Breast epithelium (tissue), 4 donors: ENCODE data around the gene CALU. TPM values are rescaled to one million over a fixed set of nuclear protein-coding genes. Genes with fewer than 3 reads are reported as not detected.

ENCODE experiments used
- DNase-seq, 2 donors: peaks; one replicate each; pipeline ENCODE4 v3.0.0-alpha.2; 2019; ENCODE audit warnings: low spot score in 2 of 2
- H3K27ac ChIP-seq, 2 donors: fragments of 200-600 bp; sonication (generic) in 1 of 2; one replicate each; pipeline ENCODE4 v1.5.1; 2016 to 2019; ENCODE audit warnings: mild to moderate bottlenecking in 1 of 2
- H3K27me3 ChIP-seq, 2 donors: fragments of 200-600 bp; sonication (generic) in 1 of 2; one replicate each; pipeline versions ENCODE4 v1.5.1 to v1.6.0; 2017 to 2019; ENCODE audit warnings: control low read depth in 1 of 2, mild to moderate bottlenecking in 1 of 2
- H3K36me3 ChIP-seq: fragments of 200-600 bp; one replicate; pipeline ENCODE4 v1.5.1; 2019
- H3K4me1 ChIP-seq, 2 donors: fragments of 200-600 bp; sonication (generic); one replicate each; pipeline ENCODE4 v1.5.1; 2016 to 2019; ENCODE audit warnings: control low read depth in 1 of 2
- H3K4me3 ChIP-seq, 3 donors: fragments of 200-600 bp; sonication (generic); 1 replicate in 2 of 3; 2 replicates in 1 of 3; pipeline ENCODE4 v1.5.1; 2016 to 2019; ENCODE audit warnings: mild to moderate bottlenecking in 3 of 3, moderate library complexity in 2 of 3
- H3K9me3 ChIP-seq, 2 donors: fragments of 200-600 bp; sonication (generic) in 1 of 2; one replicate each; pipeline ENCODE4 v1.5.1; 2016 to 2019; ENCODE audit warnings: control low read depth in 1 of 2
- POLR2A ChIP-seq: fragments of 450-650 bp; IDR thresholded peaks from one replicate; pipeline ENCODE4 v1.6.1; 2016; ENCODE audit warnings: antibody characterized with exemption, mild to moderate bottlenecking, moderate library complexity
- POLR2AphosphoS5 ChIP-seq, 3 donors: sonication (generic); formaldehyde crosslinking; IDR thresholded peaks; one replicate each; pipeline ENCODE4 v1.6.1; 2017; ENCODE audit warnings: antibody characterized with exemption in 3 of 3
- intact Hi-C: fragments of 100-400 bp; cut with DNase I; formaldehyde crosslinking; loops from one replicate; pipeline ENCODE4 v1.15.1; 2023; ENCODE audit warnings: low total_unique reads
- total RNA-seq, 3 donors: library from RNA; depleted of rRNA; stranded (reverse); fragments of >200 nt; gene quantifications; one replicate each; pipeline ENCODE4 v1.1.0, GENCODE V29; 2016
- TF ChIP-seq, protein P1 (sequence below), 3 donors: fragments of 450-650 bp; IDR thresholded peaks; one replicate each; pipeline ENCODE4 v1.5.1; 2016 to 2017; ENCODE audit warnings: antibody characterized with exemption in 3 of 3, mild to moderate bottlenecking in 3 of 3, moderate library complexity in 3 of 3

The CALU gene
- total RNA-seq, 3 donors from 2014 or later, result 79.3 to 124 (median 104) TPM

DNA sequence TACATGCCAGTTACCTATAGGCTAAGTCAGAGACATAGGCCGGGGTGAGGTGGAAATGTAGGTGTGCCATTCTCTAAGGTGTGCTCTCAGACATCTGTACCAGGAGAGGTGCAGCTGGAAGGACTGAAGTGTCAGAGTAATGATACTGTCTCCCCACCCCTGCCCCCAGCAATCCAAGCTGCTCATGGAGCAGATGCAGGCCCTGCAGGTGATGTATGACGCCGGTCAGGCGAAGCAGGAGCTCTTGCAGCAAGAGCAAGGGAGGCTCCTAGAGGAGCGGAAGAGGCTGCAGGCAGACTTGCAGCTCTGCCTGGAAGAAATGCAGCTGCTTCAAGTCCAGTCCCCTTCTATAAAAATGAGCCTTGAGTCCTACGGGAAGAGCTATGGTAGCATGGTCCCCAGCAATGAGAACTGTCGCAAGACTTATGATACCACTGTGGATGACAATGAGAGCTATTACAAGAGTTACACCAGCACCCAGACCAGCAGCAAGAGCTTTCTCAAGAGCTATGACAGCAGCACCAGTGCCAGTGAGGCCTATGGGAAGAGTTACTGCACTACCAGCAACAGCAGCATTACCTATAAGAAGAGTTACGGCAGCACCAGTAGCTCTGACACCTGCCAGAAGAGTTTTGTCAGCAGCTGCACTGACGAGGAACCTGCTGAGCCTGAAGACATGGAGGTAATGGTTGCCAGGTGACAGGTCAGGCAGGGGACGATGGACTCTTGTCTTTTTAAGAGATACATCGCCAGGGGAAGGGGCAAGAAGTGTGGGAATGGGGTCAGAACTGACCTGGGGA, 72.7 kb downstream of the CALU start:
- TF ChIP-seq POLR2AphosphoS5 (IDR thresholded peaks at IDR 0.05) (no peak), POLR2A (no peak)
- TF ChIP-seq, protein P1, sequence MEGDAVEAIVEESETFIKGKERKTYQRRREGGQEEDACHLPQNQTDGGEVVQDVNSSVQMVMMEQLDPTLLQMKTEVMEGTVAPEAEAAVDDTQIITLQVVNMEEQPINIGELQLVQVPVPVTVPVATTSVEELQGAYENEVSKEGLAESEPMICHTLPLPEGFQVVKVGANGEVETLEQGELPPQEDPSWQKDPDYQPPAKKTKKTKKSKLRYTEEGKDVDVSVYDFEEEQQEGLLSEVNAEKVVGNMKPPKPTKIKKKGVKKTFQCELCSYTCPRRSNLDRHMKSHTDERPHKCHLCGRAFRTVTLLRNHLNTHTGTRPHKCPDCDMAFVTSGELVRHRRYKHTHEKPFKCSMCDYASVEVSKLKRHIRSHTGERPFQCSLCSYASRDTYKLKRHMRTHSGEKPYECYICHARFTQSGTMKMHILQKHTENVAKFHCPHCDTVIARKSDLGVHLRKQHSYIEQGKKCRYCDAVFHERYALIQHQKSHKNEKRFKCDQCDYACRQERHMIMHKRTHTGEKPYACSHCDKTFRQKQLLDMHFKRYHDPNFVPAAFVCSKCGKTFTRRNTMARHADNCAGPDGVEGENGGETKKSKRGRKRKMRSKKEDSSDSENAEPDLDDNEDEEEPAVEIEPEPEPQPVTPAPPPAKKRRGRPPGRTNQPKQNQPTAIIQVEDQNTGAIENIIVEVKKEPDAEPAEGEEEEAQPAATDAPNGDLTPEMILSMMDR (IDR thresholded peaks at IDR 0.05), result no peak
- H3K27me3 ChIP-seq, result no peaks in the 10 kb centered on the region
- intact Hi-C loops, result no loop called here
- no peaks in the 10 kb centered on the region for H3K36me3 ChIP-seq
- no peaks in the 10 kb centered on the region for H3K4me1 ChIP-seq
- H3K4me3 ChIP-seq, result no peak overlapping the region
- H3K9me3 ChIP-seq, result no peaks in the 10 kb centered on the region
- DNase-seq, result no peak
- H3K27ac ChIP-seq, result no peak overlapping the region

DNA sequence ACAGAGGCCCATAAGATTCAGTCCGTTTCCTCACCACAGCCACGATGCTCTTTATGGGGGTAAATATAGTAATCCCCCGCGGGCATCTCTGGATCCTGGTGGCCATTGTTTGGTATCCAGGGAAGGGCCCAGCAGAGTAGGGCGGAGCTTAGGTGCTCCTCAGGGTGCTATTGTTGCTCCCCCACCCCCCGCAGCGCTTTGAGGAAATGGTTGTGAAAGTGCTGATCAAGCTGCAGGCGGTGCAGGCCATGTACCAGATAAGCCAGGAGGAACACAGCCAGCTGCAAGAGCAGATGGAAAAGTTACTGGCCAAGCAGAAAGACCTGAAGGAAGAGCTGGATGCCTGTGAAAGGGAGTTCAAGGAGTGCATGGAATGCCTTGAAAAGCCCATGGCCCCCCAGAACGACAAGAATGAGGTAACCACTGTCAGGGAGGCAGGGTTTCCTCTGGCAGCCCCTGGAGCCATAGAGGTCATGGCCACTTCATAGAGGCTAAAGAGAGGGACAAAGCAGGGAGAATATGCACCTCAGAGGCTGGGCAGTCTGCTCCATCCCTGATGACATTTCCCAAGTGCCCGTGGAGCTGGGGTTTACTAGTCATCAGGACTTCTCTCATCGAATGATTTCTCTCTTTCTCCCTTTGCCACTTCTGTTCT, 73.5 kb downstream of the CALU start:
- no peak for TF ChIP-seq POLR2AphosphoS5 (IDR thresholded peaks at IDR 0.05)
- TF ChIP-seq, protein P1 (IDR thresholded peaks at IDR 0.05), result no peak
- no peak for TF ChIP-seq POLR2A
- intact Hi-C loops, result no loop called here
- DNase-seq, result no peak

DNA sequence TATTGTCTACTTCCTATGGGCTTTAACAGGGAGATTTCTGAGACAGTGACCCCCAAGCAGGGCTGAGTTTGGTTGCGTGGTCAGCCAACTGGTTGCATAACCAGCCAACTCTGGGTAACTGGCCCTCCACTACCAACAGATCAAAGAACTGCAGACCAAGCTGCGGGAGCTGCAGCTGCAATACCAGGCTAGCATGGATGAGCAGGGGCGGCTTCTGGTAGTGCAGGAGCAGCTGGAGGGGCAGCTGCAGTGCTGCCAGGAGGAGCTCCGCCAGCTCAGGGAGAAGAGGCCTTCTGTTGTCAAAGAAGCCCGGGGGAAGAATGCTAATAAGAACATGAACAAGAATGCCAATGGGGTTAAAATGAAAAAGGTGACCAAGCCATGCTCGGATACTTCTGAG, 75.3 kb downstream of the CALU start:
- intact Hi-C loops, result no loop called here
- H3K27ac ChIP-seq, result no peak overlapping the region
- DNase-seq, result no peak
- H3K27me3 ChIP-seq, result no peaks in the 10 kb centered on the region
- no peak for TF ChIP-seq POLR2AphosphoS5 (IDR thresholded peaks at IDR 0.05)
- TF ChIP-seq POLR2A, result no peak
- TF ChIP-seq, protein P1 (IDR thresholded peaks at IDR 0.05), result no peak
- H3K4me1 ChIP-seq, result no peaks in the 10 kb centered on the region
- H3K36me3 ChIP-seq, result no peaks in the 10 kb centered on the region
- H3K4me3 ChIP-seq, result no peak overlapping the region
- H3K9me3 ChIP-seq, result no peaks in the 10 kb centered on the region

More for the DNA sequence above, 73.5 kb downstream of the CALU start:
- H3K27ac ChIP-seq, result no peak overlapping the region
- H3K27me3 ChIP-seq, result no peaks in the 10 kb centered on the region
- H3K36me3 ChIP-seq, result no peaks in the 10 kb centered on the region
- no peaks in the 10 kb centered on the region for H3K4me1 ChIP-seq
- H3K4me3 ChIP-seq, result no peak overlapping the region
- no peaks in the 10 kb centered on the region for H3K9me3 ChIP-seq

- H3K27me3 ChIP-seq, result no peaks in the 10 kb centered on the region
- TF ChIP-seq POLR2AphosphoS5 (IDR thresholded peaks at IDR 0.05) (no peak), POLR2A (no peak)
- TF ChIP-seq, protein P1 (IDR thresholded peaks at IDR 0.05), result no peak
- no peak overlapping the region for H3K27ac ChIP-seq
- H3K4me3 ChIP-seq, result no peak overlapping the region
- H3K4me1 ChIP-seq, result no peaks in the 10 kb centered on the region
- no peaks in the 10 kb centered on the region for H3K9me3 ChIP-seq
- no peak for DNase-seq
- intact Hi-C loops, result no loop called here
- no peaks in the 10 kb centered on the region for H3K36me3 ChIP-seq
Observed at GRCh38 chr7:128815289-128815942, 76.3 kb downstream of the CALU start.

DNA sequence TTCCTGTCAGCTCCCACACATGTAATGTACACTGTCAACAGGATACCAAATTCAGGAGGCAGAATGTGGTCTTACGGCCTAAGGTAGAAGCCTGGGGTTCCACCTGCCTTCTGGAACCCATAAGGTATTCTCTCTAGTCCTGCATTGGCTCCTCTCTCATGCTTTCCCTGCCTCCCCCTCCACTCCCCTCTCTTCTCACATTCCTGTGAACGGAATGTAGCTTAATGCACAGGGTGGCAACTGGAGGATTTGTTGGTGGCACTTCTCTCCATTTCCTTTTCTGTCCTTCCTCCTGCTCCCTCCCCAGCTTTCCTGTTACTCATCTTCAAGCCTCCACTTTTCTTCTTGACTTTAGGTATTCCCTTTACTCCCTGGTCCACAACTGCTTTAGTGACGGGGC, 79.5 kb downstream of the CALU start:
- Histone ChIP-seq H3K36me3 (no peaks in the 10 kb centered on the region), H3K27me3 (no peaks in the 10 kb centered on the region), H3K27ac (no peak overlapping the region), H3K9me3 (no peaks in the 10 kb centered on the region), H3K4me3 (no peak overlapping the region), H3K4me1 (no peaks in the 10 kb centered on the region)
- intact Hi-C loops, result no loop called here
- TF ChIP-seq POLR2AphosphoS5 (IDR thresholded peaks at IDR 0.05) (no peak), POLR2A (no peak)
- TF ChIP-seq, protein P1 (IDR thresholded peaks at IDR 0.05), result no peak
- DNase-seq, result no peak
